CD14-positive monocyte (primary cell): ENCODE results near the gene MYO1G. TPM values are rescaled to one million over a fixed set of nuclear protein-coding genes. Genes with fewer than 3 reads are reported as not detected.
A peak's percentile ranks its signal among the peaks of the same experiment; 100 is the strongest.

Source experiments
- DNase-seq, 3 donors: peaks; one replicate each; pipeline ENCODE4 v3.0.0-alpha.2; 2011 to 2022
- H2AFZ ChIP-seq: 2 replicates; pipeline ENCODE4 v1.6.0; 2012; ENCODE audit warnings: mild to moderate bottlenecking, low read depth, low read length, inconsistent platforms; ENCODE audit not compliant: insufficient read depth, poor library complexity, severe bottlenecking
- H3K27ac ChIP-seq, 2 donors: 1 replicate in 1 of 2; 2 replicates in 1 of 2; pipeline ENCODE4 v1.5.1; 2012 to 2013; ENCODE audit warnings: low read length in 2 of 2, control low read depth in 1 of 2, inconsistent platforms in 1 of 2, low read depth in 1 of 2, mild to moderate bottlenecking in 1 of 2
- H3K27me3 ChIP-seq, 2 donors: one replicate each; pipeline versions ENCODE4 v1.6.0 to v1.6.1; 2011 to 2013; ENCODE audit warnings: low read length in 2 of 2; ENCODE audit not compliant: control insufficient read depth in 2 of 2, insufficient read depth in 2 of 2
- H3K36me3 ChIP-seq, 2 donors: replicated peaks in 1 of 2; 1 replicate in 1 of 2; 2 replicates in 1 of 2; pipeline versions ENCODE4 v1.5.1 to v1.6.1; 2012 to 2013; ENCODE audit warnings: low read length in 2 of 2, control low read depth in 1 of 2, inconsistent platforms in 1 of 2, mild to moderate bottlenecking in 1 of 2; ENCODE audit not compliant: insufficient read depth in 2 of 2, control insufficient read depth in 1 of 2
- H3K4me1 ChIP-seq, 2 donors: 1 replicate in 1 of 2; 2 replicates in 1 of 2; pipeline versions ENCODE4 v1.5.1 to v1.6.1; 2012 to 2013; ENCODE audit warnings: low read length in 2 of 2, control low read depth in 1 of 2, inconsistent platforms in 1 of 2, mild to moderate bottlenecking in 1 of 2, moderate library complexity in 1 of 2; ENCODE audit not compliant: insufficient read depth in 2 of 2, control insufficient read depth in 1 of 2
- H3K4me2 ChIP-seq: replicated peaks from 2 replicates; pipeline ENCODE3; 2012; ENCODE audit warnings: low read length, moderate library complexity, mild to moderate bottlenecking; ENCODE audit not compliant: poor library complexity, severe bottlenecking; ENCODE audit errors: extremely low read depth
- H3K4me3 ChIP-seq, 3 experiments: fragments of 200-600 bp in 1 of 3; sonication (generic) in 1 of 3; replicated peaks in 1 of 3; 1 replicate in 2 of 3; 2 replicates in 1 of 3; pipeline ENCODE4 v1.5.1; 2011 to 2013; ENCODE audit warnings: low read length in 3 of 3, mild to moderate bottlenecking in 3 of 3, control low read depth in 2 of 3, low read depth in 2 of 3, inconsistent platforms in 1 of 3, moderate library complexity in 1 of 3
- H3K79me2 ChIP-seq: 2 replicates; pipeline ENCODE4 v1.6.0; 2012; ENCODE audit warnings: mild to moderate bottlenecking, control low read depth, inconsistent platforms, low read length, moderate library complexity; ENCODE audit not compliant: insufficient read depth
- H3K9ac ChIP-seq: 2 replicates; pipeline ENCODE4 v1.6.0; 2017; ENCODE audit warnings: low read length, mild to moderate bottlenecking; ENCODE audit not compliant: insufficient read depth, poor library complexity, severe bottlenecking
- H3K9me3 ChIP-seq, 2 donors: replicated peaks in 1 of 2; 1 replicate in 1 of 2; 2 replicates in 1 of 2; pipeline versions ENCODE4 v1.5.1 to v1.6.1; 2012 to 2013; ENCODE audit warnings: low read length in 2 of 2, control low read depth in 1 of 2; ENCODE audit not compliant: control insufficient read depth in 1 of 2, insufficient read depth in 1 of 2
- H4K20me1 ChIP-seq: 2 replicates; pipeline ENCODE4 v1.6.0; 2012; ENCODE audit warnings: mild to moderate bottlenecking, low read length, control low read depth, moderate library complexity; ENCODE audit not compliant: insufficient read depth
- H3K27ac Mint-ChIP-seq, 7 donors: one replicate each; pipeline ENCODE4 v1.8.0; 2020; ENCODE audit warnings: mild to moderate bottlenecking in 7 of 7, mixed read lengths in 7 of 7, moderate library complexity in 6 of 7, inconsistent platforms in 2 of 7
- H3K27me3 Mint-ChIP-seq, 3 donors: one replicate each; pipeline ENCODE4 v1.8.0; 2021 to 2022; ENCODE audit warnings: low read depth in 3 of 3, mild to moderate bottlenecking in 3 of 3, mixed read lengths in 3 of 3, moderate library complexity in 3 of 3, inconsistent platforms in 1 of 3
- H3K36me3 Mint-ChIP-seq, 2 donors: one replicate each; pipeline ENCODE4 v1.8.0; 2020; ENCODE audit warnings: mixed read lengths in 2 of 2, inconsistent platforms in 1 of 2, mild to moderate bottlenecking in 1 of 2
- H3K4me1 Mint-ChIP-seq: one replicate; pipeline ENCODE4 v1.8.0; 2020; ENCODE audit warnings: mild to moderate bottlenecking, mixed read lengths
- H3K4me3 Mint-ChIP-seq, 2 donors: one replicate each; pipeline ENCODE4 v1.8.0; 2020; ENCODE audit warnings: mild to moderate bottlenecking in 2 of 2, mixed read lengths in 2 of 2, moderate library complexity in 1 of 2
- H3K9me3 Mint-ChIP-seq, 7 donors: one replicate each; pipeline ENCODE4 v1.8.0; 2020 to 2022; ENCODE audit warnings: mixed read lengths in 7 of 7, mild to moderate bottlenecking in 6 of 7, moderate library complexity in 6 of 7, inconsistent platforms in 2 of 7
- WGBS: methylation state at CpG from one replicate; pipeline ENCODE4 v1.1.5; 2013; ENCODE audit warnings: missing lambda C conversion rate; ENCODE audit not compliant: insufficient coverage; 5-methylcytosine and 5-hydroxymethylcytosine counted together
- intact Hi-C, 2 donors: fragments of 100-400 bp; cut with micrococcal nuclease; formaldehyde crosslinking; loops; one replicate each; pipeline versions ENCODE4 v1.15.0 to v1.15.1; 2023
- polyA plus RNA-seq, 3 donors: library from polyadenylated mRNA; depleted of rRNA in 1 of 3; unstranded in 2 of 3; stranded (reverse) in 1 of 3; fragments of 300-500 nt in 2 of 3; fragments of >200 nt in 1 of 3; fragmentation: Illumina TruSeq in 2 of 3; gene quantifications; 1 replicate in 2 of 3; 2 replicates in 1 of 3; pipeline ENCODE4 v1.2.3, GENCODE V29; 2012 to 2021
- TF ChIP-seq, protein P1 (sequence below): fragments of 200-600 bp; IDR thresholded peaks from one replicate; pipeline ENCODE4 v1.8.0; 2022; ENCODE audit warnings: antibody characterized with exemption, mild to moderate bottlenecking

Gene MYO1G
- polyA plus RNA-seq, 3 donors, result 119 to 314 (median 135) TPM

GRCh38 chr7:44930921-44931320 is 47.9 kb downstream of the MYO1G start:
- Histone ChIP-seq H3K27ac (no peak overlapping the region), H3K4me3 (no peak overlapping the region), H3K79me2 (no peaks in the 10 kb centered on the region), H4K20me1 (no peaks in the 10 kb centered on the region), H3K4me1 (peaks cover 19 to 20% of the 10 kb centered on the region in 2 donors), H2AFZ (no peak overlapping the region), H3K9ac (no peak overlapping the region), H3K36me3 (no peaks in the 10 kb centered on the region), H3K9me3 (no peaks in the 10 kb centered on the region), H3K27me3 (no peaks in the 10 kb centered on the region), H3K4me2 (no peak overlapping the region)
- Mint-ChIP-seq H3K27ac (no peak overlapping the region), H3K4me3 (no peak overlapping the region), H3K27me3 (peaks cover 3 to 6% (median 4%) of the 10 kb centered on the region in 3 donors), H3K9me3 (peaks cover 0 to 5% (median 2%) of the 10 kb centered on the region in 7 donors), H3K36me3 (no peaks in the 10 kb centered on the region), H3K4me1 (peaks cover 19% of the 10 kb centered on the region)
- 100% methylated on average over 3 of the region's 6 CpGs for WGBS
- intact Hi-C loops, result loop anchor here in 1 of 2 donors (10.0 kb wide), 1 partner anchor 166 kb away; no protein-coding TSS in a partner anchor
- DNase-seq, result no peak
- TF ChIP-seq, protein P1, sequence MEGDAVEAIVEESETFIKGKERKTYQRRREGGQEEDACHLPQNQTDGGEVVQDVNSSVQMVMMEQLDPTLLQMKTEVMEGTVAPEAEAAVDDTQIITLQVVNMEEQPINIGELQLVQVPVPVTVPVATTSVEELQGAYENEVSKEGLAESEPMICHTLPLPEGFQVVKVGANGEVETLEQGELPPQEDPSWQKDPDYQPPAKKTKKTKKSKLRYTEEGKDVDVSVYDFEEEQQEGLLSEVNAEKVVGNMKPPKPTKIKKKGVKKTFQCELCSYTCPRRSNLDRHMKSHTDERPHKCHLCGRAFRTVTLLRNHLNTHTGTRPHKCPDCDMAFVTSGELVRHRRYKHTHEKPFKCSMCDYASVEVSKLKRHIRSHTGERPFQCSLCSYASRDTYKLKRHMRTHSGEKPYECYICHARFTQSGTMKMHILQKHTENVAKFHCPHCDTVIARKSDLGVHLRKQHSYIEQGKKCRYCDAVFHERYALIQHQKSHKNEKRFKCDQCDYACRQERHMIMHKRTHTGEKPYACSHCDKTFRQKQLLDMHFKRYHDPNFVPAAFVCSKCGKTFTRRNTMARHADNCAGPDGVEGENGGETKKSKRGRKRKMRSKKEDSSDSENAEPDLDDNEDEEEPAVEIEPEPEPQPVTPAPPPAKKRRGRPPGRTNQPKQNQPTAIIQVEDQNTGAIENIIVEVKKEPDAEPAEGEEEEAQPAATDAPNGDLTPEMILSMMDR, result no peak

DNA sequence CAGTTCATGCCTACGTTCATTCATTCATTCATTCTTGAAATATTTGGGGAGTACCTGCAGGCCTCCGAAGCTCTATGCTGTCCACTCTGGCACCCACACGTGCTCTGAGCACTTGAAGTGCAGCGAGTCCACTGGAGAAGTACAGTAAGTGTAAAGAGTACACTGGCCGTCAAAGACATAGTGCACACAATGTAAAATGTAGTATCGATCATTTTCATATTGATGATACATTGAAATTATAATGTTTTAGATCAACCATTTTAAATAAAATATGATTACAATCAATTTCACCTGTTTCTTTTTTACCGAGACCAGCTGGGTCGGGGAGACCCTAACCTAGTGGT is 56.5 kb downstream of the MYO1G start:
- Mint-ChIP-seq H3K27me3 (peaks cover 0 to 3% (median 0%) of the 10 kb centered on the region in 3 donors), H3K36me3 (no peaks in the 10 kb centered on the region), H3K4me3 (no peak overlapping the region), H3K4me1 (peaks cover 5% of the 10 kb centered on the region), H3K27ac (no peak overlapping the region), H3K9me3 (peaks cover 0 to 4% (median 0%) of the 10 kb centered on the region in 7 donors)
- H3K36me3 ChIP-seq, result no peaks in the 10 kb centered on the region
- H3K4me2 ChIP-seq, result no peak overlapping the region
- H3K27me3 ChIP-seq, result no peaks in the 10 kb centered on the region
- H4K20me1 ChIP-seq, result no peaks in the 10 kb centered on the region
- no peak overlapping the region for H3K9ac ChIP-seq
- H2AFZ ChIP-seq, result peak overlapping the region; percentile 54
- 20% methylated on average over 1 of the region's 8 CpGs for WGBS
- no peaks in the 10 kb centered on the region for H3K9me3 ChIP-seq
- H3K79me2 ChIP-seq, result no peaks in the 10 kb centered on the region
- TF ChIP-seq, protein P1, result peak; percentile 43
- no peak overlapping the region for H3K4me3 ChIP-seq
- DNase-seq, result no peak
- intact Hi-C loops, result loop anchor here (2.0 to 5.0 kb wide), 2 partner anchors 66 to 335 kb away; no protein-coding TSS in a partner anchor
- H3K27ac ChIP-seq, result no peak overlapping the region
- H3K4me1 ChIP-seq, result peaks cover 0 to 6% of the 10 kb centered on the region in 2 donors
